ENCODE measurements around the gene PIK3R3.

GRCh38 chr1:46064708-46065107 lies 67.7 kb downstream of the PIK3R3 start:
- TF ChIP-seq CTCF (conservative IDR thresholded peaks at IDR 0.05; ENCODE audit: low read depth, low read length) = no peak
- no peak for TF ChIP-seq EZH2 (IDR thresholded peaks at IDR 0.05; ENCODE audit: borderline replicate concordance, low read depth, low read length, poor library complexity, severe bottlenecking)
